ENCODE measurements around the gene PXYLP1.

The PXYLP1 gene

GRCh38 chr3:141249041-141249440 is 17.4 kb downstream of the PXYLP1 start:
- DNase-seq (ENCODE audit: low read depth in 2 of 3, low spot score in 1 of 3) = no peak

- DNase-seq (ENCODE audit: low read depth in 2 of 3, low spot score in 1 of 3) = no peak
Observed at GRCh38 chr3:141250342-141250741, 18.7 kb downstream of the PXYLP1 start.

GRCh38 chr3:141250828-141251227 is 19.2 kb downstream of the PXYLP1 start:
- no peak for DNase-seq (ENCODE audit: low read depth in 2 of 3, low spot score in 1 of 3)

- no peak for DNase-seq (ENCODE audit: low read depth in 2 of 3, low spot score in 1 of 3)
Observed at GRCh38 chr3:141253326-141253725, 21.7 kb downstream of the PXYLP1 start.

- no peak for DNase-seq (ENCODE audit: low read depth in 2 of 3, low spot score in 1 of 3)
Observed at GRCh38 chr3:141253811-141254210, 22.2 kb downstream of the PXYLP1 start.

- DNase-seq (ENCODE audit: low read depth in 2 of 3, low spot score in 1 of 3) = no peak
Observed at GRCh38 chr3:141255137-141255845, 23.7 kb downstream of the PXYLP1 start.

- peak in 1 of 3 donors; percentile 25 for DNase-seq (ENCODE audit: low read depth in 2 of 3, low spot score in 1 of 3)
Observed at GRCh38 chr3:141255846-141256261, 24.2 kb downstream of the PXYLP1 start.

GRCh38 chr3:141256820-141257219 is 25.2 kb downstream of the PXYLP1 start:
- no peak for DNase-seq (ENCODE audit: low read depth in 2 of 3, low spot score in 1 of 3)

GRCh38 chr3:141257961-141258360 is 26.3 kb downstream of the PXYLP1 start:
- DNase-seq (ENCODE audit: low read depth in 2 of 3, low spot score in 1 of 3) = peak in 1 of 3 donors; percentile 20

GRCh38 chr3:141258973-141259372 is 27.3 kb downstream of the PXYLP1 start:
- DNase-seq (ENCODE audit: low read depth in 2 of 3, low spot score in 1 of 3) = no peak

GRCh38 chr3:141259821-141260629 is 28.4 kb downstream of the PXYLP1 start:
- DNase-seq (ENCODE audit: low read depth in 2 of 3, low spot score in 1 of 3) = no peak

GRCh38 chr3:141260630-141260927 is 29.0 kb downstream of the PXYLP1 start:
- DNase-seq (ENCODE audit: low read depth in 2 of 3, low spot score in 1 of 3) = no peak

GRCh38 chr3:141261472-141262307 is 30.1 kb downstream of the PXYLP1 start:
- DNase-seq (ENCODE audit: low read depth in 2 of 3, low spot score in 1 of 3) = no peak

GRCh38 chr3:141262308-141262705 is 30.7 kb downstream of the PXYLP1 start:
- DNase-seq (ENCODE audit: low read depth in 2 of 3, low spot score in 1 of 3) = no peak

GRCh38 chr3:141266186-141266585 is 34.6 kb downstream of the PXYLP1 start:
- no peak for DNase-seq (ENCODE audit: low read depth in 2 of 3, low spot score in 1 of 3)

GRCh38 chr3:141266797-141267555 is 35.4 kb downstream of the PXYLP1 start:
- DNase-seq (ENCODE audit: low read depth in 2 of 3, low spot score in 1 of 3) = no peak

GRCh38 chr3:141267629-141268028 is 36.0 kb downstream of the PXYLP1 start:
- no peak for DNase-seq (ENCODE audit: low read depth in 2 of 3, low spot score in 1 of 3)

GRCh38 chr3:141268306-141268705 is 36.7 kb downstream of the PXYLP1 start:
- DNase-seq (ENCODE audit: low read depth in 2 of 3, low spot score in 1 of 3) = no peak

GRCh38 chr3:141268791-141269190 is 37.2 kb downstream of the PXYLP1 start:
- no peak for DNase-seq (ENCODE audit: low read depth in 2 of 3, low spot score in 1 of 3)

GRCh38 chr3:141269961-141270360 is 38.3 kb downstream of the PXYLP1 start:
- DNase-seq (ENCODE audit: low read depth in 2 of 3, low spot score in 1 of 3) = no peak
